Measurements from ENCODE around the gene PWP1.
"Not testable (repeated sequence)": the region's sequence is repeated elsewhere in the genome, so short reads cannot be mapped to it uniquely, and the experiment has no call there.

Gene PWP1

GRCh38 chr12:107667464-107667863 lies 18.1 kb upstream of the PWP1 start:
- in situ Hi-C loops (cut with MboI; ENCODE audit: low sequenced_read_pairs) = no loop called here

DNA sequence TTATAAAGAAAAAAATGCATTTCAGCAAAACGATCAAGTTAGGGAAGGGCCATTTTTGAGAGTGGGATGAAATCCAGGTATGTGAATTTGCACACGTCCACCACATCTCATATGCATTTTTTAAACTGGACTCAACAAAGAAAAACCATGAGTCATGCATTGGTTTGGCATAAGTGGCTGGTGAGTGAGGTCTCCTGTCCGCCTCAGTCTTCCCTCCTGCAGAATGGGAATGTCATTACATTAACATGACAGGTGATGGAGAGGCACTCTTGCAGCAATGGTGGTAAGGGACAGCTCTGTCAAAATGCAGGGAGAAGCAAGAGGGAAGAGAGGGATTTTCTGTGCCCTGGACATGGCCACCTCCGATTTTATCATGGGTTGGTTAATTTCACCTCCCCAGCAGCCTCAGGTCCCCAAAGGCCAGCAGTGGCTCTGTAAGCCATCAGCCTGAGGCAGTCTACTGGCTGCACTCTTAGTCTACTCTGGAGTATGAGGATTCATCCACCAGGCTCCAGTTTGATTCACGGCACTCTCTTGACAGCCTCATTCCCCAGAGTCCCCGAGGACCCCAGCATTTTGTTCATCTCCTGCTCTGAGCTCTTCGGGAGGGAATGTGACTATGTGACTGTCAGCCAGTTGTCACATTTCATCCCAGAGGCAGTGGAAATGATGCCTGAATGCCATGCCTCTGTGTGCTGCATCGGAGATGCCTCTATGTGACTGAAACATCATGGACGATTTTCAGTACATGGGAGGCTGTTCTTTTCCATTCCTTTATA lies 17.1 kb upstream of the PWP1 start:
- in situ Hi-C loops (cut with MboI; ENCODE audit: low sequenced_read_pairs) = no loop called here

DNA sequence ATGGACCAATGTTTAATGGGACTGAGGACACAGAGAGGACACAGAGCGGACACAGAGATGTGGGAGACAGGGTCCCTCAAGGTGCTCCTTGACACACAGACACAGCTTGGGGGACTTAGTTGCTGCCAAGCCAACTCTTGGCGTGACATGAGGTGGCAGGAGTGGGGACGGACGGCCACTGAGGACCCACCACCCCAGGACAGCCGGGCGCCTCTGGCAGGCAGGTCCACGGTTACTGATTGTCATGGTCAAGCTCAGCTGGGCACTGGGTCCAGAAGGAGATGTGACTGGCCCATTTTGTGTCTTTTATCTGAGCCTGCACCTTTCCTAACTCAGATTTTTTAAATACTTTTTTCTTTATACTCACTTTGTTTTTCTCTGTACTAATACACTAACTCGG lies 15.7 kb upstream of the PWP1 start:
- in situ Hi-C loops (cut with MboI; ENCODE audit: low sequenced_read_pairs) = no loop called here

GRCh38 chr12:107670999-107671643 lies 14.5 kb upstream of the PWP1 start:
- in situ Hi-C loops (cut with MboI; ENCODE audit: low sequenced_read_pairs) = no loop called here

DNA sequence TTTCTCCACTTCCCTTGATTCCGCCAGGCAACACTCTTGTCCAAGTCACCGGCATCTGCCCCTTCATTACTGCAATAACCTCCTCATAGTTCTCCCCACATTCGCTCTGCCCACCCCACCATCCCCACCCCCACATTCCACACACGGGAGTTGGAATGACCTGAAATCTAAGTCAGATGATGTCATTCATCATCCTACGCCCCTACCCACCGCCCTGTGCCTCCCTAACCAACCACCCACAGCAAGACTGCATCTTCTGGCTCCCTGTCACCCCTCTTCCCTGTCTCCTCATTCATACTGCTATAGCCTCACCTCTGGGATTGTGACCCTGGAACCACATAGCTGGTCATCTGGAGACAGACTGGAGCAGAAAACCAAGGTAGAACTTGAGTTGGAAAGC lies 7.9 kb upstream of the PWP1 start:
- in situ Hi-C loops (cut with MboI; ENCODE audit: low sequenced_read_pairs) = loop anchor here (25.0 kb wide), 1 partner anchor 835 kb away; the partner anchor contains the start of gene FICD

- in situ Hi-C loops (cut with MboI; ENCODE audit: low sequenced_read_pairs) = loop anchor here (25.0 kb wide), 1 partner anchor 833 kb away; the partner anchor contains the start of gene FICD
These were observed 6.3 kb upstream of the PWP1 start for GRCh38 chr12:107679336-107679735.

GRCh38 chr12:107681455-107681835 lies 4.2 kb upstream of the PWP1 start:
- in situ Hi-C loops (cut with MboI; ENCODE audit: low sequenced_read_pairs) = loop anchor here (25.0 kb wide), 1 partner anchor 831 kb away; the partner anchor contains the start of gene FICD

- in situ Hi-C loops (cut with MboI; ENCODE audit: low sequenced_read_pairs) = loop anchor here (25.0 kb wide), 1 partner anchor 830 kb away; the partner anchor contains the start of gene FICD
These were observed 3.5 kb upstream of the PWP1 start for GRCh38 chr12:107681836-107682820.

GRCh38 chr12:107684029-107684795 lies 1.4 kb upstream of the PWP1 start:
- in situ Hi-C loops (cut with MboI; ENCODE audit: low sequenced_read_pairs) = loop anchor here (25.0 kb wide), 1 partner anchor 828 kb away; the partner anchor contains the start of gene FICD

- in situ Hi-C loops (cut with MboI; ENCODE audit: low sequenced_read_pairs) = loop anchor here (25.0 kb wide), 1 partner anchor 827 kb away; the partner anchor contains the start of gene FICD
These were observed 624 bp upstream of the PWP1 start for GRCh38 chr12:107684990-107685359.

GRCh38 chr12:107695772-107696171 lies 10.2 kb downstream of the PWP1 start:
- in situ Hi-C loops (cut with MboI; ENCODE audit: low sequenced_read_pairs) = loop anchor here (10.0 to 25.0 kb wide), 2 partner anchors 189 to 817 kb away; partner anchors contain the start of gene FICD

- in situ Hi-C loops (cut with MboI; ENCODE audit: low sequenced_read_pairs) = no loop called here
These were observed 16.5 kb downstream of the PWP1 start for GRCh38 chr12:107702106-107702505.

DNA sequence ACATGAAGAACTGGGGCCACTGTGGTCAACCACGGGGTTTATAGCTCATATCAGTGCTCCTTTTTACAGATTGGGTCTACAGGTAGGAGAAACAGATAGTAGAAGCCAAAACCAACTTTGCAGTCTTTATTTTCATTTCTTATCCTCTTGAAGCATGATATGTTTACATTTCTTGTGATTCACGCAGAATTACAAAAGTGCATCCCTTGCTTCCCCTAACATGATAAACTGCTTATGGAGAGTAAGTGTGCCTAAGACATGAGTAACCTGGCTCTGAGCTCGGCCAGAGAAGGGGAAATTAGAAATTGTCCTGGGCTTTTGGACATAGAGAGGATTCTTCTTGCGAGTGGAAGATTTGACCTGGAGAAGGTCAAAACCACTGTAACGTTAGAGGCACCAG lies 18.4 kb downstream of the PWP1 start:
- in situ Hi-C loops (cut with MboI; ENCODE audit: low sequenced_read_pairs) = no loop called here

DNA sequence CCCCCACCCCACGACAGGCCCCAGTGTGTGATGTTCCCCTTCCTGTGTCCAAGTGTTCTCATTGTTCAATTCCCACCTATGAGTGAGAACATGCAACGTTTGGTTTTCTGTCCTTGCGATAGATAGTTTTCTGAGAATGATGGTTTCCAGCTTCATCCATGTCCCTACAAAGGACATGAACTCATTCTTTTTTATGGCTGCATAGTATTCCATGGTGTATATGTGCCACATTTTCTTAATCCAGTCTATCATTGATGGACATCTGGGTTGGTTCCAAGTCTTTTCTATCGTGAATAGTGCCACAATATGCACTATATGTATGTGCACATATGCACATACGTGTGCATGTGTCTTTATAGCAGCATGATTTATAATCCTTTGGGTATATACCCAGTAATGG lies 19.9 kb downstream of the PWP1 start:
- in situ Hi-C loops (cut with MboI; ENCODE audit: low sequenced_read_pairs) = not testable (repeated sequence)

DNA sequence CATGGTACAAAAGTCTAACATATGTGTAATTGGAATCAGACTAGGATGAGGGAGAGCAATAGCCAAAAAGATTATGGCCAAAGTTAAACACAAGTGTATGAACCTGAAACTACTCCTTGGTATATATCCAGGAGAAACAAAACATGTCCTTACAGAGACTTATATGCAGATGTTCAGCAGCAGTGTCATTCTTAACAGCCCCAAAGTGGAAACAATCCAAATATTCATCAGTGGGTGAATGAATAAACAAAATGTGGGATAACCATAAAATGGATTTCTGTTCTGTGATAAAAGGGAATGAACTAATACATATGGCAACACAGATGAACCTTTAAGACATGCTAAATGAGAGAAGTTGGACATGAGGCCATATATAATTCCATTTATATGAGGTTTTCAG lies 30.2 kb downstream of the PWP1 start:
- in situ Hi-C loops (cut with MboI; ENCODE audit: low sequenced_read_pairs) = no loop called here

DNA sequence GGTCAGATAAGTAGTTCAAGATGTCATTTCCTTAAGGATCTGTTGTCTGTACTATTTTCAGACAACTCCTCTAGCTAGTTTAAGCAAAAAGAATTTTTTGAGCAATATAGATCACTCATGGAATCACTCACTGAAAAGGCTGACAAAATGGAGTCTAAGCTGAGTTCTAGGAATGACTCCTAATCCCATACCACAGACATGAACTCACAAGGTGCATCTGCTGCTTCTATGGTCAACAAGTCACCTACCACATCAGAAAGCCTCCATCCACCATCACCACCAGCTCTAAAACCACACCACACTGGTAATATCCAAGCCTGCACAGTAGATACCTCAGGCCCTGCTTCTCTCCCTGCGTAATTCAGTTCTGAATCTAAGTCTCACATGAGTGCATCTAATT lies 33.0 kb downstream of the PWP1 start:
- in situ Hi-C loops (cut with MboI; ENCODE audit: low sequenced_read_pairs) = no loop called here

GRCh38 chr12:107727327-107727726 lies 41.7 kb downstream of the PWP1 start:
- in situ Hi-C loops (cut with MboI; ENCODE audit: low sequenced_read_pairs) = not testable (repeated sequence)

DNA sequence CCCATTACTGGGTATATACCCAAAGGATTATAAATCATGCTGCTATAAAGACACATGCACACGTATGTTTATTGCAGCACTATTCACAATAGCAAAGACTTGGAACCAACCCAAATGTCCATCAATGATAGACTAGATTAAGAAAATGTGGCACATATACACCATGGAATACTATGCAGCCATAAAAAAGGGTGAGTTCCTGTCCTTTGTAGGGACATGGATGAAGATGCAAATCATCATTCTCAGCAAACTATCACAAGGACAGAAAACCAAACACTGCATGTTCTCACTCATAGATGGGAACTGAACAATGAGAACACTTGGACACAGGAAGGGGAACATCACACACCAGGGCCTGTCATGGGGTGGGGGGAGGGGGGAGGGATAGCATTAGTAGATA lies 42.1 kb downstream of the PWP1 start:
- in situ Hi-C loops (cut with MboI; ENCODE audit: low sequenced_read_pairs) = not testable (repeated sequence)

DNA sequence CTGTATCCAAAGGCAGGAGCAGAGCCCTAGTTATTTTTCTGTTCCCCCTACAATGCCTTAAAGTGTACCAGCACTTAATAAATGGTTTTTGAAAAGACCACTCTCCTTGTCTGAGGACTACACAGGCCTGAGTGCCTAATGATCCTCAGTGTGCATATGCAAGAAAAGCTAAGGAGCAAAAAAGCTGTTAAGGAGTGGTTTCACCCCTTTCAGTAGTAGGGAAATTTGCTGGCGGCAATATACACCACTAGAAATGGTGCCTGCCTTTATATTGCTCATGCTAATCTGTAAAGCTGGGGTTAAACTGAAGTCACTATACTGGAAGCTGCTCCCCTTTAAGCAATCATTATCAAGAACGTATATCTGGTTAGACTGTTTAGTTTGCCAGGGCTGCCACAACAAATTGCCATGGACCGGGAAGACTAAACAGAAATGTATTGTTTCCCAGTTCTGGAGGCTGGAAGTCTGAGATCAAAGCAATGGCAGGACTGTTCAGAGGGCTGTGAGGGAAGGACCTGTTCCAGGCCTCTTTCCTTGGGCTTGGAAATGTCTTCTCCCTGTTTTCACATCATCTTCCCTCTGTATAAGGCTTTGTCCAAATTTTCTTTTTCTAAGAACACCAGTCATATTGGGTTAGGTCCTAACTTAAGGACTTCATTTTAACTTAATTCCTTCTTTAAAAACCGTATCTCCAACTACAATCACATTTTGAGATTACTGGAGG lies 45.2 kb downstream of the PWP1 start:
- in situ Hi-C loops (cut with MboI; ENCODE audit: low sequenced_read_pairs) = no loop called here
